OCI-LY7 (cell line): Measurements from ENCODE around the gene RCOR1. TPM values are rescaled to one million over a fixed set of nuclear protein-coding genes. Genes with fewer than 3 reads are reported as not detected.

ENCODE experiments used
- Bru-seq: library from RNA; stranded (reverse); fragments of 400-500 nt; gene quantifications from one replicate; lab custom pipeline; 2021; lab: Mats Ljungman, UMichigan
- BruChase-seq, 2 experiments: library from RNA; stranded (reverse); fragments of 400-500 nt; gene quantifications; one replicate each; lab custom pipeline; 2021; lab: Mats Ljungman, UMichigan
- BruUV-seq: library from RNA; stranded (reverse); fragments of 400-500 nt; replicated peaks from 2 replicates; lab custom pipeline; 2021; lab: Mats Ljungman, UMichigan
- CTCF ChIA-PET: fragments of 300-600 bp; sonication (Branson Sonifier 250); formaldehyde crosslinking; loops from one replicate; lab custom pipeline; 2022; ENCODE audit warnings: antibody characterized with exemption; ENCODE audit not compliant: unreplicated experiment; lab: Charles Lee
- POLR2A ChIA-PET: fragments of 300-600 bp; sonication (Branson Sonifier 250); formaldehyde crosslinking; loops from one replicate; lab custom pipeline; 2022; ENCODE audit warnings: antibody characterized with exemption; lab: Charles Lee
- DNase-seq: peaks from one replicate; pipeline ENCODE4 v3.0.0-alpha.2; 2015; ENCODE audit warnings: low spot score
- H2AFZ ChIP-seq: fragments of 200-600 bp; sonication (generic), shearing (Covaris generic); 2 replicates; pipeline ENCODE4 v1.6.1; 2014; ENCODE audit warnings: mild to moderate bottlenecking, antibody characterized with exemption, low read length, moderate library complexity
- H3K27ac ChIP-seq: fragments of 200-600 bp; sonication (generic); 2 replicates; pipeline ENCODE4 v1.5.1; 2014; ENCODE audit warnings: mixed run types, low read depth, mild to moderate bottlenecking, moderate library complexity, low read length, inconsistent platforms; ENCODE audit not compliant: poor library complexity, severe bottlenecking
- H3K36me3 ChIP-seq: fragments of 200-600 bp; sonication (generic); 2 replicates; pipeline ENCODE4 v1.6.1; 2014; ENCODE audit warnings: mild to moderate bottlenecking, antibody characterized with exemption, low read length, moderate library complexity, mixed read lengths; ENCODE audit not compliant: insufficient read depth
- H3K4me1 ChIP-seq: fragments of 200-600 bp; sonication (generic); 2 replicates; pipeline ENCODE4 v1.5.1; 2014; ENCODE audit warnings: mild to moderate bottlenecking, low read length; ENCODE audit not compliant: insufficient read depth, poor library complexity, severe bottlenecking
- H3K4me2 ChIP-seq: fragments of 200-600 bp; sonication (generic); 2 replicates; pipeline ENCODE4 v1.6.1; 2014; ENCODE audit warnings: mild to moderate bottlenecking, low read length
- H3K4me3 ChIP-seq: fragments of 200-600 bp; sonication (generic); 2 replicates; pipeline ENCODE4 v1.5.1; 2014; ENCODE audit warnings: mild to moderate bottlenecking, low read depth, low read length; ENCODE audit not compliant: poor library complexity, severe bottlenecking
- H3K79me2 ChIP-seq: fragments of 200-600 bp; sonication (generic); 2 replicates; pipeline ENCODE4 v1.6.1; 2016; ENCODE audit warnings: low read depth, mild to moderate bottlenecking, low read length, moderate library complexity, mixed read lengths; ENCODE audit not compliant: insufficient read depth
- H3K9me2 ChIP-seq: fragments of 200-600 bp; sonication (generic); 2 replicates; pipeline ENCODE4 v1.6.1; 2016; ENCODE audit warnings: mild to moderate bottlenecking, low read length, mixed read lengths; ENCODE audit not compliant: insufficient read depth
- H3K9me3 ChIP-seq: fragments of 200-600 bp; sonication (generic); 2 replicates; pipeline ENCODE4 v1.6.1; 2014; ENCODE audit warnings: mild to moderate bottlenecking, mixed run types, low read length, mixed read lengths
- H4K20me1 ChIP-seq: fragments of 200-600 bp; sonication (generic); 2 replicates; pipeline ENCODE4 v1.6.1; 2014; ENCODE audit warnings: mild to moderate bottlenecking, antibody characterized with exemption, low read length, moderate library complexity, mixed read lengths; ENCODE audit not compliant: insufficient read depth
- EZH2phosphoT487 ChIP-seq: fragments of 200-600 bp; sonication (generic); IDR thresholded peaks from 2 replicates; pipeline ENCODE4 v1.6.1; 2018; ENCODE audit warnings: low read depth, borderline replicate concordance, mild to moderate bottlenecking, mixed run types, antibody characterized with exemption, low read length, moderate library complexity, mixed read lengths
- intact Hi-C: fragments of 100-400 bp; cut with micrococcal nuclease; formaldehyde crosslinking; loops from one replicate; pipeline ENCODE4 v1.10.0; 2022; ENCODE audit not compliant: unreplicated experiment
- long read RNA-seq: library from polyadenylated mRNA; stranded (forward); transcript quantifications from one replicate; pipeline ENCODE4 v2.0.0, GENCODE V29; 2022
- total RNA-seq, 2 experiments: library from RNA; depleted of rRNA in 1 of 2; stranded (reverse); fragments of >200 nt in 1 of 2; shearing (Covaris generic) in 1 of 2; gene quantifications; 2 replicates each; pipeline ENCODE4 v1.2.3, GENCODE V29; 2014 to 2022
- TF ChIP-seq, protein P1 (sequence below): fragments of 200-600 bp; sonication (generic); conservative IDR thresholded peaks from 2 replicates; pipeline ENCODE4 v1.5.1; 2014; ENCODE audit warnings: mild to moderate bottlenecking, antibody characterized with exemption, low read length, moderate library complexity, mixed read lengths

RCOR1 gene
- total RNA-seq (2014; rRNA removed; shearing (Covaris generic)) (12.1 and 22.0 TPM in 2 replicates), total RNA-seq (2022) (29.4 and 30.2 TPM in 2 replicates), Bru-seq, nascent RNA (percentile 83 among the genes with signal in this experiment), BruChase-seq, experiment 1, labeled RNA remaining after a 6-hour chase (percentile 85 among the genes with signal in this experiment), BruChase-seq, experiment 2, labeled RNA remaining after a 2-hour chase (percentile 83 among the genes with signal in this experiment)
- long read RNA-seq, full-length matches to known transcripts = 14 of 30 reads
- long read RNA-seq, partial matches to known transcripts = 2 of 30 reads
- long read RNA-seq, other reads (novel, unspliced or antisense) = 14 of 30 reads

DNA sequence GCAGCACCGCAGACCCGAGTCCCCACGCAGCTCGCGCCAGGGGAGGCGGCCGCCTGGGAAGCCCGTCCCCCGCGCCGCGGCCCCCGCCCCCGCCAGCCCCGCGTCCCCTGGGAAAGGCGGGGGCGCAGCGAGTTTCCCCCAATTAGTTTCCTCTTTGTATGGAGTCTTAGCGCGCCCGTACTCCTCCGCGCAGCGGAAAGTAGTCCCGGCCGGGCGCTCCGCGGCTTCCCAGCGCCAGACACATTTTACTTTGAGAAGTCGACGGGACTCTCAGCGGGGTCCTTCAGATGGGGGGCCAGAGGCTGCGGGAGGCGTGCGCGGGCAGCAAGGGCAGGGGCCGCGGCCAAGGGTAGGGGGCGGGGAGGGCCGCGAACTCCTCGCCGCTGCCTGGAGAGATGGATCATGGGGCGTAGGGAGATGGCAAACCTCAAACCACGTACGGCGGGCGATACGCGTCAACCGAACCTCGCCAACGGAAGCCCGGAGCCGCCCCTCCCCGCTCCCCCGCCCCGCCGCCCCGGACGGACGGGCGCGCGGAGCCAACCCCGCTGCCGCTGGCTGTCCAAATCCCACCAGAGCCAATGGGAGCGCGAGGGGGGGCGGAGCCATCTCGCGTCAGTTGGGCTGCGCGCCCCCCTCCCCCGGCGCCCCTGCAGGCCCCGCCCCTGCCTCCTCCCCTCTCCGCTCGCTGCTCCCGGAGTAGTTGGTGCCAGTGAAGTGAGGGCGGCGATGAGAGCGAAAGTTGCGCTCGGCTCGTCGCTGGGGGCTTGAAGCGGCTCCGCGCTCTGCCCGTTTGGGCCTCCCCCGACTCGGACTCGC is at the start of gene RCOR1:
Gene RCOR1 (plus strand): TSS at position 706 of the 819 bp plus-strand sequence. CDS start 238 bp downstream, outside the sequence.
- POLR2A ChIA-PET = interaction anchor here (0.8 to 1.6 kb wide), 6 partner anchors 16 to 72 kb away, joined by 3 to 10 read pairs (median 3); no protein-coding TSS in a partner anchor
- BruUV-seq = no TSS peak
- Histone ChIP-seq H3K27ac (peak within 1 kb of the TSS; percentile 92), H3K36me3 (peaks cover 16% of the 10 kb centered on the region; the same call in 1 of the 2 replicates), H2AFZ (peak within 1 kb of the TSS; percentile 24), H3K9me3 (no peaks in the 10 kb centered on the region), H3K4me1 (peaks cover 21% of the 10 kb centered on the region), H3K9me2 (no peaks in the 10 kb centered on the region), H3K4me2 (peak within 1 kb of the TSS; percentile 85), H3K79me2 (peaks cover 34% of the 10 kb centered on the region), H3K4me3 (peak within 1 kb of the TSS; percentile 83), H4K20me1 (peaks cover 17% of the 10 kb centered on the region; the same call in 1 of the 2 replicates)
- no peak for TF ChIP-seq EZH2phosphoT487
- TF ChIP-seq, protein P1, sequence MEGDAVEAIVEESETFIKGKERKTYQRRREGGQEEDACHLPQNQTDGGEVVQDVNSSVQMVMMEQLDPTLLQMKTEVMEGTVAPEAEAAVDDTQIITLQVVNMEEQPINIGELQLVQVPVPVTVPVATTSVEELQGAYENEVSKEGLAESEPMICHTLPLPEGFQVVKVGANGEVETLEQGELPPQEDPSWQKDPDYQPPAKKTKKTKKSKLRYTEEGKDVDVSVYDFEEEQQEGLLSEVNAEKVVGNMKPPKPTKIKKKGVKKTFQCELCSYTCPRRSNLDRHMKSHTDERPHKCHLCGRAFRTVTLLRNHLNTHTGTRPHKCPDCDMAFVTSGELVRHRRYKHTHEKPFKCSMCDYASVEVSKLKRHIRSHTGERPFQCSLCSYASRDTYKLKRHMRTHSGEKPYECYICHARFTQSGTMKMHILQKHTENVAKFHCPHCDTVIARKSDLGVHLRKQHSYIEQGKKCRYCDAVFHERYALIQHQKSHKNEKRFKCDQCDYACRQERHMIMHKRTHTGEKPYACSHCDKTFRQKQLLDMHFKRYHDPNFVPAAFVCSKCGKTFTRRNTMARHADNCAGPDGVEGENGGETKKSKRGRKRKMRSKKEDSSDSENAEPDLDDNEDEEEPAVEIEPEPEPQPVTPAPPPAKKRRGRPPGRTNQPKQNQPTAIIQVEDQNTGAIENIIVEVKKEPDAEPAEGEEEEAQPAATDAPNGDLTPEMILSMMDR = no peak
- CTCF ChIA-PET = no interaction called here
- intact Hi-C loops = loop anchor here (1.0 to 5.0 kb wide), 5 partner anchors 55 to 325 kb away; partner anchors contain the start of gene ZNF839
- peak; percentile 98 for DNase-seq

DNA sequence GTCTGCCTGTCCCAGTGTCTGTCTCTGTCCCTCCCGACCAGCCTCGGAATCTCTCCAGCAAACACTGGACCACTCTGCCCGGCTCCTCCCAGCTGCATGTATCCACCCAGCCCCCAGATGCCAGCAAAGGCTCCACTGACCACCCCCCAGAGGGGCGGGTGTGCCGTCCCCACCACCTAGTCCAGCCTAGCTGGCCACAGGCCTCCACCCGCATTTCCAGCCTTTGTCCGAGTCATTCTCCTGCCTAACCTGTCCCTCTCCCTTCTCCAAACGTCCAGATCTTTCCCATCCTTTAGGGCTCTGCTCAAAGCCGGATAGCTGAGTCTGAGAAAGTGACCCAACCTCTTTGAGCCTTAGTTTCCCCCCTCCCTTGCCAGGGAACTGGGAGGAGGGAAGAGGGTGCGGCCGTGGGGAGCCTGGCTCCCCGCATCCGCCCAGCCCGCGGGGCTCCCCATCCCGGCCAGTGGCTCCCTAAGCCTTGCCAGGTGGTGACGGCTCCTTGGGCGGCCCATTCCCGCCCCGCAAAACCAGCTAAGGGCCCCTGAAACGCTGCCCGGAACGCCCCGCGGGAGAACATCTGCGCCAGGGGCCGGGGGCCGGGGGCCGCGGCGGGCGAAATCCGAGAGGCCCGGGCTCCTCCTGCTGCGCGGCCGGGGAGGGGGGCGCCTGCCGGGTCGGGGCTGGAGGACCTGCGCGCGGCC is 48.3 kb upstream of the RCOR1 start:
- intact Hi-C loops = no loop called here
- no peaks in the 10 kb centered on the region for H3K9me2 ChIP-seq
- H3K4me1 ChIP-seq = no peaks in the 10 kb centered on the region
- DNase-seq = no peak
- H3K79me2 ChIP-seq = no peaks in the 10 kb centered on the region
- H3K4me3 ChIP-seq = no peak overlapping the region
- TF ChIP-seq, protein P1 = no peak
- TF ChIP-seq EZH2phosphoT487 = no peak
- CTCF ChIA-PET = no interaction called here
- BruUV-seq = no TSS peak
- peak overlapping the region; percentile 20; the same call in 1 of the 2 replicates for H3K4me2 ChIP-seq
- H3K27ac ChIP-seq = no peak overlapping the region
- H4K20me1 ChIP-seq = no peaks in the 10 kb centered on the region
- no peaks in the 10 kb centered on the region for H3K9me3 ChIP-seq
- POLR2A ChIA-PET = interaction anchor here (0.6 kb wide), 1 partner anchor 14 kb away, joined by 4 read pairs; no protein-coding TSS in a partner anchor
- no peaks in the 10 kb centered on the region for H3K36me3 ChIP-seq
- no peak overlapping the region for H2AFZ ChIP-seq
